Muscle layer of colon (tissue), 2 donors: ENCODE data around the gene PTPRG.

Experiments
- H3K27ac ChIP-seq: one replicate; pipeline ENCODE4 v1.7.0; 2013; ENCODE audit warnings: low read depth, mild to moderate bottlenecking, low read length, moderate library complexity
- H3K27me3 ChIP-seq, 2 donors: one replicate each; pipeline ENCODE4 v1.7.0; 2013; ENCODE audit warnings: low read length in 2 of 2, mild to moderate bottlenecking in 2 of 2; ENCODE audit not compliant: insufficient read depth in 2 of 2, control insufficient read depth in 1 of 2
- H3K36me3 ChIP-seq: one replicate; pipeline ENCODE4 v1.7.0; 2013; ENCODE audit warnings: mild to moderate bottlenecking, low read length; ENCODE audit not compliant: insufficient read depth
- H3K4me1 ChIP-seq: one replicate; pipeline ENCODE4 v1.7.0; 2013; ENCODE audit warnings: mild to moderate bottlenecking, low read length; ENCODE audit not compliant: insufficient read depth
- H3K4me3 ChIP-seq, 2 donors: one replicate each; pipeline ENCODE4 v1.7.0; 2013; ENCODE audit warnings: low read length in 2 of 2, low read depth in 1 of 2, mild to moderate bottlenecking in 1 of 2, moderate library complexity in 1 of 2
- H3K9ac ChIP-seq: one replicate; pipeline ENCODE4 v1.7.0; 2013; ENCODE audit warnings: low read length
- H3K9me3 ChIP-seq: one replicate; pipeline ENCODE4 v1.7.0; 2013; ENCODE audit warnings: mild to moderate bottlenecking, low read length
- donor health status: abdominal sarcoma.
- donor health status: Adenocarcinoma of cecum.

Gene PTPRG

GRCh38 chr3:61719278-61719977 lies 158.1 kb downstream of the PTPRG start:
- no peaks in the 10 kb centered on the region for H3K27me3 ChIP-seq
- peaks cover 16% of the 10 kb centered on the region for H3K4me1 ChIP-seq
- no peaks in the 10 kb centered on the region for H3K9me3 ChIP-seq
- no peaks in the 10 kb centered on the region for H3K36me3 ChIP-seq
- H3K27ac ChIP-seq = no peak overlapping the region
- no peak overlapping the region for H3K9ac ChIP-seq
- H3K4me3 ChIP-seq = no peak overlapping the region

GRCh38 chr3:61723038-61723437 lies 161.7 kb downstream of the PTPRG start:
- Histone ChIP-seq H3K36me3 (no peaks in the 10 kb centered on the region), H3K27me3 (no peaks in the 10 kb centered on the region), H3K9me3 (no peaks in the 10 kb centered on the region), H3K4me3 (no peak overlapping the region), H3K4me1 (peaks cover 34% of the 10 kb centered on the region), H3K27ac (no peak overlapping the region), H3K9ac (no peak overlapping the region)

- Histone ChIP-seq H3K4me3 (no peak overlapping the region), H3K9ac (no peak overlapping the region), H3K27me3 (no peaks in the 10 kb centered on the region), H3K9me3 (no peaks in the 10 kb centered on the region), H3K36me3 (no peaks in the 10 kb centered on the region), H3K4me1 (peaks cover 34% of the 10 kb centered on the region), H3K27ac (no peak overlapping the region)
Observed at GRCh38 chr3:61724183-61724582, 162.8 kb downstream of the PTPRG start.

GRCh38 chr3:61724801-61725200 lies 163.4 kb downstream of the PTPRG start:
- Histone ChIP-seq H3K4me3 (no peak overlapping the region), H3K36me3 (no peaks in the 10 kb centered on the region), H3K4me1 (peaks cover 31% of the 10 kb centered on the region)

GRCh38 chr3:61725851-61726333 lies 164.5 kb downstream of the PTPRG start:
- peaks cover 29% of the 10 kb centered on the region for H3K4me1 ChIP-seq
- no peak overlapping the region for H3K27ac ChIP-seq
- H3K4me3 ChIP-seq = no peak overlapping the region
- H3K9ac ChIP-seq = no peak overlapping the region
- H3K36me3 ChIP-seq = no peaks in the 10 kb centered on the region
- H3K9me3 ChIP-seq = no peaks in the 10 kb centered on the region
- H3K27me3 ChIP-seq = no peaks in the 10 kb centered on the region

More at GRCh38 chr3:61724801-61725200, 163.4 kb downstream of the PTPRG start:
- H3K9ac ChIP-seq = no peak overlapping the region
- H3K27me3 ChIP-seq = no peaks in the 10 kb centered on the region
- no peak overlapping the region for H3K27ac ChIP-seq
- H3K9me3 ChIP-seq = no peaks in the 10 kb centered on the region

DNA sequence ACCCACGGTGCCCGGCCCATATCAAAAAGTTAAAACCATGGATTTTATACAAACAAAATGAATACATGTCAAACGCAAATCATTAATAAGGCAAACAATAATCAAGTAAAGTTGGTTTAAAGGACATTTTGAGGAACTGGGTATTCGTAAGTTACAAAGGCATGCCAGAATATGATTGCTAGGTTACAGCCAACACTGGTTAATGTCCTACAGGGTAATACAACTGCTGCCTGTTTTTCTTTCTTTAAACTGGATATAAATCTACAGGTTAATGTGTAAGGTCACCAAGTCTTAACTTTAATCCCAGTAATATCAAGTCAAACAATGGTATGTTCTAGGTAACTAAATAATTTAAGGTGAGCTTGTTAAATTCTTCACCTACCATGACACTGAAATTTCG lies 166.1 kb downstream of the PTPRG start:
- Histone ChIP-seq H3K4me3 (no peak overlapping the region), H3K36me3 (no peaks in the 10 kb centered on the region), H3K9me3 (no peaks in the 10 kb centered on the region), H3K4me1 (peaks cover 27% of the 10 kb centered on the region), H3K27me3 (no peaks in the 10 kb centered on the region), H3K27ac (no peak overlapping the region), H3K9ac (no peak overlapping the region)

GRCh38 chr3:61729038-61729634 lies 167.8 kb downstream of the PTPRG start:
- Histone ChIP-seq H3K4me3 (no peak overlapping the region), H3K9me3 (no peaks in the 10 kb centered on the region), H3K36me3 (no peaks in the 10 kb centered on the region), H3K4me1 (peaks cover 39% of the 10 kb centered on the region), H3K9ac (no peak overlapping the region), H3K27ac (no peak overlapping the region), H3K27me3 (no peaks in the 10 kb centered on the region)

- Histone ChIP-seq H3K9me3 (no peaks in the 10 kb centered on the region), H3K36me3 (no peaks in the 10 kb centered on the region), H3K9ac (no peak overlapping the region), H3K4me1 (peaks cover 47% of the 10 kb centered on the region), H3K27ac (no peak overlapping the region), H3K4me3 (no peak overlapping the region), H3K27me3 (no peaks in the 10 kb centered on the region)
Observed at GRCh38 chr3:61730056-61730455, 168.7 kb downstream of the PTPRG start.

GRCh38 chr3:61730577-61731231 lies 169.3 kb downstream of the PTPRG start:
- Histone ChIP-seq H3K4me3 (no peak overlapping the region), H3K27ac (no peak overlapping the region), H3K36me3 (no peaks in the 10 kb centered on the region), H3K9ac (no peak overlapping the region), H3K4me1 (peaks cover 50% of the 10 kb centered on the region), H3K27me3 (no peaks in the 10 kb centered on the region), H3K9me3 (no peaks in the 10 kb centered on the region)

DNA sequence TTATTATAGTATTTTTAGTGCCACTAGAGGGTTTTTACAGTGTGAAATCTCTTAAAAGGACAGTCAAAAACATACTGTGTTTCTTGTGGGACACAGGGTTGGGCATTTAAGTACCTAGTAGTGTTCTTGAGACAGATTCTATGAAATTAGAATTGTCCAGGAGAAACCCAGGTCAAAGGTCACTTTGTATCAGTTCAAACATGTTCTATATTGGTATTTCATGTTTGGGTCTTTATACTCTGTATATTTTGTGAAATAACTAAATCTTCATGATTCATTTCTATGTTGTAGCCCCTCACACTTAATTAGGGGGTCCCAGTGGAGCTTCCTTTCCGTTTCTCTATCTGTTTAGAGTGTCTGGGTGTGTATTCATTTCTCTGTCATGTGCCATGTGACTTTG lies 171.6 kb downstream of the PTPRG start:
- Histone ChIP-seq H3K4me1 (peaks cover 36% of the 10 kb centered on the region), H3K36me3 (no peaks in the 10 kb centered on the region), H3K27ac (no peak overlapping the region), H3K27me3 (no peaks in the 10 kb centered on the region), H3K4me3 (no peak overlapping the region), H3K9ac (no peak overlapping the region), H3K9me3 (no peaks in the 10 kb centered on the region)

DNA sequence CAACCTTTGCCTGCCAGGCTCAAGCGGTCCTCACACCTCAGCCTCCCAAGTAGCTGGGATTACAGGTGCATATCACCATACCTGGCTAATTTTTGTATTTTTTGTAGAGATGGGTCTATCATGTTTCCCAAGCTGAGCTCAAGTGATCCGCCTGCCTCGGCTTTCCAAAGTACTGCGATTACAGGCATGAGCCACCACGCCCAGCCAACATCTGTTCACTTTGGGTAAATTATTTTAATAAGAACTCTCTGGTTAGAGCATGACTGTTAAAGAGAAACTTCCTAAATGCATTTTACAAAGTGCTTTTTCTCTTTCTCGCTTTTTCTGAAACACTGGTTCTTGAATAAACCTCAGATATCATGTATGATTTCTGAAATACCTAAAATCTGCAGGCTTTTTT lies 172.5 kb downstream of the PTPRG start:
- H3K4me3 ChIP-seq = no peak overlapping the region
- H3K36me3 ChIP-seq = no peaks in the 10 kb centered on the region
- no peak overlapping the region for H3K27ac ChIP-seq
- no peaks in the 10 kb centered on the region for H3K27me3 ChIP-seq
- no peak overlapping the region for H3K9ac ChIP-seq
- H3K9me3 ChIP-seq = no peaks in the 10 kb centered on the region
- peaks cover 32% of the 10 kb centered on the region for H3K4me1 ChIP-seq
